Erythroblast (primary cell): ENCODE results near the gene PARD6G.

Source experiments
- GATA1 ChIP-seq: IDR thresholded peaks from 2 replicates; pipeline ENCODE4 v1.6.1; 2011; ENCODE audit warnings: low read depth, mild to moderate bottlenecking, control low read depth, low read length, moderate library complexity
- POLR2A ChIP-seq: IDR thresholded peaks from 2 replicates; pipeline ENCODE4 v1.6.1; 2011; ENCODE audit warnings: mild to moderate bottlenecking, low read length

GRCh38 chr18:80243204-80243603 is 4.1 kb downstream of the PARD6G start:
- no peak for TF ChIP-seq POLR2A
- TF ChIP-seq GATA1: no peak
